HCT116 (cell line): ENCODE measurements around the gene PIGQ.

ENCODE experiments used
- CBX3 ChIP-seq: IDR thresholded peaks from 2 replicates; pipeline ENCODE4 v1.6.1; 2012; ENCODE audit warnings: low read depth
- CEBPB ChIP-seq: IDR thresholded peaks from 2 replicates; pipeline ENCODE4 v1.6.1; 2012; ENCODE audit warnings: low read depth
- CTCF ChIP-seq, 3 experiments: fragments of 200-600 bp in 1 of 3; sonication (generic) in 1 of 3; IDR thresholded peaks in 2 of 3; conservative IDR thresholded peaks in 1 of 3; 2 replicates each; pipeline ENCODE4 v1.5.1; 2012 to 2017; ENCODE audit warnings: low read depth in 2 of 3, low read length in 2 of 3, antibody characterized with exemption in 1 of 3, borderline replicate concordance in 1 of 3, control low read depth in 1 of 3, mild to moderate bottlenecking in 1 of 3, mixed read lengths in 1 of 3, mixed run types in 1 of 3, moderate library complexity in 1 of 3; ENCODE audit not compliant: insufficient read depth in 1 of 3
- EZH2 ChIP-seq: fragments of 200-600 bp; sonication (generic); IDR thresholded peaks from 2 replicates; pipeline ENCODE4 v1.6.1; 2017; ENCODE audit warnings: antibody characterized with exemption, mixed run types
- FOSL1 ChIP-seq: IDR thresholded peaks from 2 replicates; pipeline ENCODE4 v1.6.1; 2012; ENCODE audit warnings: low read depth
- POLR2A ChIP-seq: IDR thresholded peaks from 2 replicates; pipeline ENCODE4 v1.7.0; 2011; ENCODE audit warnings: borderline replicate concordance; ENCODE audit not compliant: insufficient read depth, insufficient read length; ENCODE audit errors: extremely low read depth
- POLR2AphosphoS5 ChIP-seq: IDR thresholded peaks from 2 replicates; pipeline ENCODE4 v1.6.1; 2011; ENCODE audit warnings: mild to moderate bottlenecking, low read depth, low read length, moderate library complexity
- SIN3A ChIP-seq: IDR thresholded peaks from 2 replicates; pipeline ENCODE4 v1.6.1; 2012; ENCODE audit warnings: low read depth
- SP1 ChIP-seq: IDR thresholded peaks from 2 replicates; pipeline ENCODE4 v1.6.1; 2012; ENCODE audit warnings: low read depth
- TCF7L2 ChIP-seq: IDR thresholded peaks from 2 replicates; pipeline ENCODE4 v1.7.0; 2011; ENCODE audit warnings: borderline replicate concordance, inconsistent platforms; ENCODE audit not compliant: insufficient read depth, insufficient read length; ENCODE audit errors: extremely low read depth
- ZNF274 ChIP-seq: fragments of 200-500 bp; sonication (Bioruptor generic); IDR thresholded peaks from 2 replicates; pipeline ENCODE4 v1.6.1; 2014; ENCODE audit warnings: mild to moderate bottlenecking, low read depth, low read length, inconsistent platforms
- TF ChIP-seq, protein P1 (sequence below): IDR thresholded peaks from 2 replicates; pipeline ENCODE4 v1.6.1; 2012; ENCODE audit warnings: low read depth

DNA sequence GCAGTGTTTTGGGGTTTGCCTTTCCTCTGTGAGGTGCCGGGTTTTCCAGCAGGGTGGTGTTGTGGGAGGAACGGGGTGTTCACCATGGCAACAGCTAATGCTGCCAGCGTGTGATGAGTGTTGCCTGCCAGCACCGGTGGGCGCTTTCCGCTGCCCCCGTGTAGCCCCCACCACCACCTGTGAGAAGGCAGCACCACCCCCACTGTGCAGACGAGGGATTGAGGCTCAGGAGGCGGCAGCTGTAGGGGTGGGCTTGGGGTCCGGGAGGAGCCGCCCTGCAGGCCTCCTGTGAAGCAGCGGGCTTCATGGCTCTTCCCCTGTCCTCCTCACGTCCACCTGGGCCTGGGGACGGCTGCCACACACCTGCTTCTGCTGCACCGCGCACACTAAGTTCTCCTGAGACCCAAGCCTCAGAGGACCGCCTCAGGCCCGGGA lies 25.3 kb downstream of the PIGQ start:
- TF ChIP-seq CEBPB (no peak), CTCF (IDR thresholded peaks at IDR 0.05 in 2 of 3, conservative IDR thresholded peaks at IDR 0.05 in 1 of 3; ENCODE audit: borderline replicate concordance in 1 of 3, insufficient read depth in 1 of 3, low read depth in 2 of 3, low read length in 2 of 3) (no peak), SP1 (no peak), TCF7L2 (no peak), POLR2AphosphoS5 (no peak), SIN3A (no peak), FOSL1 (no peak), EZH2 (no peak), CBX3 (no peak), POLR2A (no peak), ZNF274 (no peak)
- TF ChIP-seq, protein P1, sequence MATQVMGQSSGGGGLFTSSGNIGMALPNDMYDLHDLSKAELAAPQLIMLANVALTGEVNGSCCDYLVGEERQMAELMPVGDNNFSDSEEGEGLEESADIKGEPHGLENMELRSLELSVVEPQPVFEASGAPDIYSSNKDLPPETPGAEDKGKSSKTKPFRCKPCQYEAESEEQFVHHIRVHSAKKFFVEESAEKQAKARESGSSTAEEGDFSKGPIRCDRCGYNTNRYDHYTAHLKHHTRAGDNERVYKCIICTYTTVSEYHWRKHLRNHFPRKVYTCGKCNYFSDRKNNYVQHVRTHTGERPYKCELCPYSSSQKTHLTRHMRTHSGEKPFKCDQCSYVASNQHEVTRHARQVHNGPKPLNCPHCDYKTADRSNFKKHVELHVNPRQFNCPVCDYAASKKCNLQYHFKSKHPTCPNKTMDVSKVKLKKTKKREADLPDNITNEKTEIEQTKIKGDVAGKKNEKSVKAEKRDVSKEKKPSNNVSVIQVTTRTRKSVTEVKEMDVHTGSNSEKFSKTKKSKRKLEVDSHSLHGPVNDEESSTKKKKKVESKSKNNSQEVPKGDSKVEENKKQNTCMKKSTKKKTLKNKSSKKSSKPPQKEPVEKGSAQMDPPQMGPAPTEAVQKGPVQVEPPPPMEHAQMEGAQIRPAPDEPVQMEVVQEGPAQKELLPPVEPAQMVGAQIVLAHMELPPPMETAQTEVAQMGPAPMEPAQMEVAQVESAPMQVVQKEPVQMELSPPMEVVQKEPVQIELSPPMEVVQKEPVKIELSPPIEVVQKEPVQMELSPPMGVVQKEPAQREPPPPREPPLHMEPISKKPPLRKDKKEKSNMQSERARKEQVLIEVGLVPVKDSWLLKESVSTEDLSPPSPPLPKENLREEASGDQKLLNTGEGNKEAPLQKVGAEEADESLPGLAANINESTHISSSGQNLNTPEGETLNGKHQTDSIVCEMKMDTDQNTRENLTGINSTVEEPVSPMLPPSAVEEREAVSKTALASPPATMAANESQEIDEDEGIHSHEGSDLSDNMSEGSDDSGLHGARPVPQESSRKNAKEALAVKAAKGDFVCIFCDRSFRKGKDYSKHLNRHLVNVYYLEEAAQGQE: no peak
